ENCODE measurements around the gene CSMD2. TPM values are rescaled to one million over a fixed set of nuclear protein-coding genes. Genes with fewer than 3 reads are reported as not detected.

CSMD2 gene
- total RNA-seq, 1 experiment from 2014 or later, result 0.22 TPM

DNA sequence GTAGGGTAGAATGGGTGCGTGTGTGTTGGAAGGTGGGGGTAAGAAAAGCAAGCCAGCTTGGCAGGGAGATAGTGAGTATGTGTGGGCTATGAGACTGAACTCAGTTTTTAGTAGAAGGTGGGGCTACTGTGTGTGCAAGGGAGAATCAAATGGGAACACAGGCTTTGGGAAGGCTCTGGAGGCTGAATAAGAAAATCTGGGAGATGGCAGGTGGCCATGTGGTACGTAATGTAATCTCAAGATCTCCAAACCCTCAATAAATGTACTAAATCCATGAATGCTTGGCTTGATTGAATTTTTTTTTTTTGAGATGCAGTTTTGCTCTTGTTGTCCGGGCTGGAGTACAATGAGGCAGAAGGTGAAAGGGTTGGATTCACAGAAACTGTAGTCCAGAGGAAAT, 696.1 kb downstream of the CSMD2 start:
- TF ChIP-seq SRF (IDR thresholded peaks at IDR 0.05; ENCODE audit: low read depth) (no peak), JUND (IDR thresholded peaks at IDR 0.05) (no peak)
- 0 out of 2 replicates have a peak overlapping the region, but pooled peaks have one; percentile 19 for H3K4me2 ChIP-seq (ENCODE audit: low read length)
- no TSS peak for BruUV-seq (replicated peaks)
- H2AFZ ChIP-seq (ENCODE audit: low read depth, low read length, poor library complexity, severe bottlenecking), result no peak overlapping the region
- ChIA-PET POLR2A (no interaction called here), RAD21 (ENCODE audit: low non-redundant PET in 1 of 2, low total read pairs in 2 of 2, uncharacterized antibody in 2 of 2, unreplicated experiment in 2 of 2) (interaction anchor here in 1 of 2 experiments (3.3 kb wide), 1 partner anchor 173 kb away, joined by 15 read pairs; no protein-coding TSS in a partner anchor), CTCF (interaction anchor here (4.1 to 4.5 kb wide), 2 partner anchors 171 to 173 kb away, joined by 23 to 37 read pairs; no protein-coding TSS in a partner anchor)
- no peaks in the 10 kb centered on the region for H3K9me2 ChIP-seq (ENCODE audit: insufficient read depth)
- DNase-seq (ENCODE audit: low read depth, low spot score), result no peak
- H3K4me1 ChIP-seq (ENCODE audit: control insufficient read depth in 1 of 2, insufficient read depth in 2 of 2, low read length in 2 of 2), result peaks cover 6 to 42% of the 10 kb centered on the region in 2 experiments; a peak in 3 of 4 replicates
- no peaks in the 10 kb centered on the region for H4K20me1 ChIP-seq (ENCODE audit: insufficient read depth)
- no peak for ATAC-seq
- no peak overlapping the region for H3K4me3 ChIP-seq (replicated peaks in 1 of 2; ENCODE audit: low read depth in 1 of 2, low read length in 2 of 2)
- peaks cover 8% of the 10 kb centered on the region; the same call in 1 of the 2 replicates for H3K79me2 ChIP-seq (ENCODE audit: insufficient read depth, low read length)
- no peaks in the 10 kb centered on the region for H3K9me3 ChIP-seq (ENCODE audit: control insufficient read depth in 1 of 2, insufficient read depth in 1 of 2, low read depth in 1 of 2, low read length in 2 of 2)
- no peaks in the 10 kb centered on the region for H3K27me3 ChIP-seq (ENCODE audit: insufficient read depth, low read length)
- no peak overlapping the region for H3K27ac ChIP-seq (ENCODE audit: low read depth, low read length)
- intact Hi-C loops (cut with micrococcal nuclease), result no loop called here
- no peaks in the 10 kb centered on the region for H3K36me3 ChIP-seq (ENCODE audit: control insufficient read depth in 1 of 2, insufficient read depth in 2 of 2, low read length in 2 of 2)
- no peak overlapping the region for H3K9ac ChIP-seq (ENCODE audit: low read length)

DNA sequence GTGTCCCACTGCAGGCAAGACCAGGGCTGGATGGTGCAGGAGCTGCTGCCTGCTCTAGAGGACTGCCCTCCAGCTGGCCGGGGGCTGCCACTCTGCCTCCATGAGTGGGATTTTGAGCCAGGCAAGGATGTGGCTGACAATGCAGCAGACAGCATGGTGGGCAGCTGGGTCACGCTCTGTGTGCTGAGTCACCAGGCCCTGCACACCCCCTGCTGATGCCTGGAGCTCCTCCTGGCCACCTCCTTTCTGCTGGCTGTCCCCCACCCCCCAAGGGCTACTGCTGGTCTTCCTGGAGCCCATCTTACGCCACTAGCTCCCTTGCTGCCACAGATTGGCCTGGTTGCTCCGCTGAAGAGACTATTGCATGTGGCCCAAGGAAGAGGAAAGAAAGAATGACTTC, 696.5 kb downstream of the CSMD2 start:
- no peak overlapping the region for H3K4me3 ChIP-seq (replicated peaks in 1 of 2; ENCODE audit: low read depth in 1 of 2, low read length in 2 of 2)
- H3K9me3 ChIP-seq (ENCODE audit: control insufficient read depth in 1 of 2, insufficient read depth in 1 of 2, low read depth in 1 of 2, low read length in 2 of 2), result no peaks in the 10 kb centered on the region
- BruUV-seq (replicated peaks), result no TSS peak
- intact Hi-C loops (cut with micrococcal nuclease), result no loop called here
- peaks cover 8% of the 10 kb centered on the region; the same call in 1 of the 2 replicates for H3K79me2 ChIP-seq (ENCODE audit: insufficient read depth, low read length)
- 0 out of 2 replicates have a peak overlapping the region, but pooled peaks have one; percentile 19 for H3K4me2 ChIP-seq (ENCODE audit: low read length)
- ChIA-PET CTCF (interaction anchor here (0.6 kb wide), 1 partner anchor 152 kb away, joined by 3 read pairs; no protein-coding TSS in a partner anchor), RAD21 (ENCODE audit: low non-redundant PET in 1 of 2, low total read pairs in 2 of 2, uncharacterized antibody in 2 of 2, unreplicated experiment in 2 of 2) (no interaction called here), POLR2A (no interaction called here)
- no peaks in the 10 kb centered on the region for H3K27me3 ChIP-seq (ENCODE audit: insufficient read depth, low read length)
- H3K9ac ChIP-seq (ENCODE audit: low read length), result no peak overlapping the region
- no peaks in the 10 kb centered on the region for H3K9me2 ChIP-seq (ENCODE audit: insufficient read depth)
- H3K27ac ChIP-seq (ENCODE audit: low read depth, low read length), result no peak overlapping the region; the same call in 1 of the 2 replicates
- TF ChIP-seq ZNF274 (IDR thresholded peaks at IDR 0.05; ENCODE audit: low read depth, low read length) (no peak), SIN3A (IDR thresholded peaks at IDR 0.05; ENCODE audit: low read depth) (no peak), FOSL1 (IDR thresholded peaks at IDR 0.05; ENCODE audit: low read depth) (no peak)
- TF ChIP-seq, protein P1, sequence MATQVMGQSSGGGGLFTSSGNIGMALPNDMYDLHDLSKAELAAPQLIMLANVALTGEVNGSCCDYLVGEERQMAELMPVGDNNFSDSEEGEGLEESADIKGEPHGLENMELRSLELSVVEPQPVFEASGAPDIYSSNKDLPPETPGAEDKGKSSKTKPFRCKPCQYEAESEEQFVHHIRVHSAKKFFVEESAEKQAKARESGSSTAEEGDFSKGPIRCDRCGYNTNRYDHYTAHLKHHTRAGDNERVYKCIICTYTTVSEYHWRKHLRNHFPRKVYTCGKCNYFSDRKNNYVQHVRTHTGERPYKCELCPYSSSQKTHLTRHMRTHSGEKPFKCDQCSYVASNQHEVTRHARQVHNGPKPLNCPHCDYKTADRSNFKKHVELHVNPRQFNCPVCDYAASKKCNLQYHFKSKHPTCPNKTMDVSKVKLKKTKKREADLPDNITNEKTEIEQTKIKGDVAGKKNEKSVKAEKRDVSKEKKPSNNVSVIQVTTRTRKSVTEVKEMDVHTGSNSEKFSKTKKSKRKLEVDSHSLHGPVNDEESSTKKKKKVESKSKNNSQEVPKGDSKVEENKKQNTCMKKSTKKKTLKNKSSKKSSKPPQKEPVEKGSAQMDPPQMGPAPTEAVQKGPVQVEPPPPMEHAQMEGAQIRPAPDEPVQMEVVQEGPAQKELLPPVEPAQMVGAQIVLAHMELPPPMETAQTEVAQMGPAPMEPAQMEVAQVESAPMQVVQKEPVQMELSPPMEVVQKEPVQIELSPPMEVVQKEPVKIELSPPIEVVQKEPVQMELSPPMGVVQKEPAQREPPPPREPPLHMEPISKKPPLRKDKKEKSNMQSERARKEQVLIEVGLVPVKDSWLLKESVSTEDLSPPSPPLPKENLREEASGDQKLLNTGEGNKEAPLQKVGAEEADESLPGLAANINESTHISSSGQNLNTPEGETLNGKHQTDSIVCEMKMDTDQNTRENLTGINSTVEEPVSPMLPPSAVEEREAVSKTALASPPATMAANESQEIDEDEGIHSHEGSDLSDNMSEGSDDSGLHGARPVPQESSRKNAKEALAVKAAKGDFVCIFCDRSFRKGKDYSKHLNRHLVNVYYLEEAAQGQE (IDR thresholded peaks at IDR 0.05; ENCODE audit: low read depth), result no peak
- no peaks in the 10 kb centered on the region for H4K20me1 ChIP-seq (ENCODE audit: insufficient read depth)
- no peak overlapping the region for H2AFZ ChIP-seq (ENCODE audit: low read depth, low read length, poor library complexity, severe bottlenecking)
- peaks cover 6 to 38% of the 10 kb centered on the region in 2 experiments; a peak in 3 of 4 replicates for H3K4me1 ChIP-seq (ENCODE audit: control insufficient read depth in 1 of 2, insufficient read depth in 2 of 2, low read length in 2 of 2)
- DNase-seq (ENCODE audit: low read depth, low spot score) (no peak), ATAC-seq (no peak)
- no peaks in the 10 kb centered on the region for H3K36me3 ChIP-seq (ENCODE audit: control insufficient read depth in 1 of 2, insufficient read depth in 2 of 2, low read length in 2 of 2)
